Nucleus accumbens (tissue), 56 donors: ENCODE measurements around the gene SLMAP.

ENCODE experiments used
- DNase-seq, 56 donors: peaks; one replicate each; lab custom pipeline; 2025; lab: John Stamatoyannopoulos, UW

Gene SLMAP

GRCh38 chr3:57752307-57752706, 3.8 kb upstream of the SLMAP start:
- DNase-seq: no peak

DNA sequence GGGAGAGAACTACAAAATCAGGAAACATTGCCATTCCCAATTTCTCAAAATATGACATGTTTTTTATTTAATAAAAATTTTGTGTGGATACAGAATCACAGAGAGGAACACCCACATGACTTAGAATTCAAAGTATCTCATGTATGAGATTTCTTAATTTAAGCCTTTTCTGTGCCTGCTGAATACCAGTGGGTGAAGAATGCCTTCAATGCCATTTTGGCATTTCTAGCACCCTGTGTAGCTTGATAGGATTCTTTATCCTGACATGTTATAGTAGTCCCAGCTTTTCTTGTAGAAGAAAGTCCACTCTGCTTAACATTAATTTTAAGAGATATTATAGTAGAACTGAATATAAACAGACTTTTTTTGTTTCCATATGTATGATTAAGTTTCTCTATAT, 3.1 kb upstream of the SLMAP start:
- DNase-seq: no peak

DNA sequence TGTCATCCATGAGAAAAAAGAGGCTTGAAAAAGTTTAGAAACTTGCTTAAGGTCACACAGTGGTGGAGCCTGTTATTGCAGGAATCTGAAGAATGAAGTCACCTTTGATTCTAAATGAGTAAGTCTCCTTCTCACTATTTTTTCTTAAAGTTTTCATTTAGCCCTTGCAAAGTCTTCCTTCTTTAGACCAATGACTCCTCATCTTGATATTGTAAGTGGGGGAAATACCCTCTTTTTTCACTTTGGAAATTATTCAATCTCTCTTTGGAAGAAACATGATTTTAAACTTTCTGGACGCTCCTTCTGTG, 787 bp upstream of the SLMAP start:
- no peak for DNase-seq

DNA sequence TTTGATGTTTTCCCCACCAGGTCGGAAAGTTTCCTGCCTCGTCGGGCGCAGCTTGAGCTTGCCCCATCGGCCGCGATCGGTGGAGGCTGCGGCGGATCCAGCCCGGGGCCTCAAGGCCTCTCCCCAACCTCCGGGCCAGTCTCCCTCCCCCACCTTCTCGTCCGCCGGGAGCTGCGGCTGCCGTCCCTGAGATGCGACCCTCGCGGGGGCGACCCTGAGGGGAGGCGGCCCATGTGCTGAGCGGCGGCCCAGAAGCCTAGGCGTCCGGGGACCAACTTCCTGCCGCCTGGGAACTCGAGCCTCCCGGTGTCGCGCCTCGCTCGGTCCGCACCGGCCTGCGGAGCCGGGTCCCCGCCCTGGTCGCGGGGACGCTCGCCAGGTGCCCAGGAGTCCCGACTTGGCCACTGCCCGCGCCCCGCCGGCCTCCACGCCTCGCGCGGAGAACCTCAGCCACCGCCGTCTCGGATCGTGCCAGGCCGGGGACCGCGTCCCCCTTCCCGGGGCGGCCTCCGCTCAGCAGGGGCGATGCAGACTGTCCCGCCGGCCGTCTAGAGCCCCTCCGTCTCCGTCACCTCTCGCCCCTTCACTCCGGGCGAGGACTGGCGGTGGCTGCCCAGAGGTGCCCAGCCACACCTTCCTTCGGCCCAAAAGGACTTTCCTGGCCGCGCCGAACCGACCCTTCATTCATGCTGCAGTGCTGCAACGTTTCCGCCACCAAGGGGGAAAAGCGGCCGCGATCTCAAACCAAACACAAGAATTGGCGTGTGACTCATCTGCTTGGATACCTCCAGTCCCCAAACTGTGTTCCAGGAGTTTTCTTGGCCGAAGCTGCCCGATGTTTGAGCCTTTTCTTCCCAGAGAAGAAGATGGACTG, 656 bp downstream of the SLMAP start:
- DNase-seq: peak in 26 of 56 donors; percentile 6 to 57 (median 36)

GRCh38 chr3:57757642-57758297, 1.7 kb downstream of the SLMAP start:
- DNase-seq: peak in 2 of 56 donors; percentile 8 to 9

DNA sequence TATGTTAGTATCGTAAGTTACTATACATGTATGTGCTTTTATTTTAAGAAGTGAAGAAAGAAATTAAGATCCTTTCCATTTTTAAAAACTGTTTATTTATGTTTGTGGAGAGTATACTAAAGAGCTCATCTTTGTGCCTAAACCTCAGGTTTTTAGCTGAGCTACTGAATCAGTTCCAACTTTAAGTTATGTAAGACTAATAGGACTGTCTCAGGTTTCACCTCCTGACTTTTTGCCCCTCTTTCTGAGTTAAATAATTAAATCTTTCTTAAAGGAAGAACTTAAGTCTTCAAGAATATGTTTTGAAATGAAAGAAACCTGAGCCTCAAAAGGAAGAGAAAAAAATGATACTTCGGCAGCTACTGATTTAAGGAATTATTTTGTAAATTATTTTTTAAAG, 2.6 kb downstream of the SLMAP start:
- no peak for DNase-seq

DNA sequence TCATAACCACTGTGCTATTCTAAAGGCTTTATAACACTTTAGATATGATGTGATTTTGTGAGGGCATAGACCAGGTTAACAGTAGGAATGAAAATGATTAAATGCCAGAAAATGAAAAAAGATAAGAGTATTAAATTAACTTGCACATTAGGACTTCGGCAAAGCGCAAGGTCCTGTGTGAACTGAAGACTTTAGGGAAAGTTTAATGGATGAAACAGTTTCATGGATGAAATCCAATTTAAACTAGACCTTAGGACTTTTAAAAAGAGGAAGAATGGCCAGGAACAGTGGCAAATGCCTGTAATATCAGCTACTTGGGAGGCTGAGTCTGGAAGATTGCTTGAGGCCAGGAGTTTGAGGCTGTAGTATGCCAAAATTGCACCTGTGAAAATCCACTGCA, 8.7 kb downstream of the SLMAP start:
- DNase-seq: no peak

DNA sequence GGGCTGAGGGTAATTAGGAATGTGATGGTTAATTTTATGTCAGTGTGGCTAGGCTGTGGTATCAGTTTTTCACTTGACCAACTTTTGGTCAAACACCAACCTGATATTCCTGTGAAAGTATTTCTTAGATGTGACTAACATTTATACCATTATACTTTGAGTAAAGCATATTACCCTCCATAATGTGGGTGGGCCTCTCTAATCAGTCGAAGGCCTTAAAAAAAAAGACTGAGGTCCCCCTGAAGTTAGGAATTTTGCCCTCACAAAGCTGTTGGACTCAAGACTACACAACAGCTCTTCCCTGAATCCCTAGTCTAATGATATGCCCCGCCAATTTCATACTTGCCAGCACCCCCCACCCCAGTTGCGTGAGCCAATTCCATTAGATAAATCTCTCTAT, 12.5 kb downstream of the SLMAP start:
- DNase-seq: no peak

GRCh38 chr3:57770009-57770827, 14.1 kb downstream of the SLMAP start:
- DNase-seq: peak in 6 of 56 donors; percentile 0 to 23 (median 10)

GRCh38 chr3:57772251-57772650, 16.1 kb downstream of the SLMAP start:
- DNase-seq: no peak

DNA sequence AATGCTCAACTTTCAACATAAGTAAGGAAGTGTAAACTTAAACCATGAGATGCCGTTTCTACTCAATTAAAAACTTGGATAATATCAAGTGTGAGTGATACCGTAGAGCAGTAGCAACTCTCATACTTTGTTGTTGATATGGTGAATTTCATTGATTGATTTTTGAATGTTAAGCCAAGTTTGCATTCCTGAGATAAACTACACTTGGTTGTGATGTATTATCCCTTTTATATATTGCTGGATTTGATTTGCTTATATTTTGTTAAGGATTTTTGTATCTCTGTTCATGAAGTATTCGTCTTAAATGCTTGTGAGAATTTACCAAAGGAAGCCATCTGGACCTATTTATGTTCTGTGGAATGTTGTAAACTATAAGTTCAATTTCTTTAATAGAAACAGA, 21.7 kb downstream of the SLMAP start:
- DNase-seq: no peak

DNA sequence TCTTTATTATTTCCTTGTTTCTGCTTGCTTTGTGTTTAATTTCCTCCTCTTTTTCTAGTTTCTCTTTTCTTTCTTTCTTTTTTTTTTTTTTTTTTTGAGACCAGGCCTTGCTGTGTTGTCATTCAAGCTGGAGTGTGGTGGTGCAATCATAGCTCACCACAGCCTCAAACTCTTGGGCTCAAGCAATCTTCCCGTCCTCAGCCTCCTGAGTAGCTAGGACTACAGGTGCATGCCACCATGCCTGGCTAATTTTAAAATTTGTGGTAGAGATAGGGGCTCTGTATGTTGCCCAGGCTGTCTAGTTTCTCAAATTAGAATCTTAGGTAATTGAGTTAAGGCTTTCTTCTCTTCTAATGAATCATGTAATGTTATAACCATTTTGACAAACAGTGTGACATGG, 22.4 kb downstream of the SLMAP start:
- DNase-seq: no peak

GRCh38 chr3:57779666-57780065, 23.6 kb downstream of the SLMAP start:
- no peak for DNase-seq

GRCh38 chr3:57783186-57784088, 27.3 kb downstream of the SLMAP start:
- no peak for DNase-seq

DNA sequence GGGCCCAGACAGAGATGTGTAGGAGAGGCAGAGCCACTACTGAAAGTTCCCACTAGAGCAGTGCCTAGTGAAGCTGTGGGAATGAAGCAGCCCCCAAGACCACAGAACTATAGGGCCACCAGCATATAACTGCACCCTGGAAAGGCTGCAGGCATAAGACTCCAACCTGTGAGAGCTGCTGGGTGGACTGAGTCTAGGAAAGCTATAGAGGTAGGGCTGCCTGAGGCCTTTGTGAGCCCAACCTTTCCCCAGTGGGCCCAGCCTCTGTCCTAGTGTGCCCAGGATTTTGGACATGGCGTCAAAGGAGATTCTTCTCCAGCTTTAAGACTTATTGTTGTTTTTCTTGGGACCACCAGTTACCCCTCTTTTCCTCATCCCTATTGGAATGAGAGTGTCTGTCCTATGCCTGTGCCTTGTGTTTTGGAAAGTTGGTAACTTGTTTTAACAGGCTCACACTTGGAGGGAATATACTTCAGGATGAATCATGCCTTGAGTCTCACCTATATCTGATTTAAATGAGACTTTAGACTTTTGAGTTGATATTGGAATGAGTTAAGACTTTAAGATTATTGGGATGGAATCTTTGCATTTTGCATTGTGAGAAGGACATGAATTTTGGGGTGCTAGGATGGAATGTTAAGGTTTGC, 28.1 kb downstream of the SLMAP start:
- no peak for DNase-seq

DNA sequence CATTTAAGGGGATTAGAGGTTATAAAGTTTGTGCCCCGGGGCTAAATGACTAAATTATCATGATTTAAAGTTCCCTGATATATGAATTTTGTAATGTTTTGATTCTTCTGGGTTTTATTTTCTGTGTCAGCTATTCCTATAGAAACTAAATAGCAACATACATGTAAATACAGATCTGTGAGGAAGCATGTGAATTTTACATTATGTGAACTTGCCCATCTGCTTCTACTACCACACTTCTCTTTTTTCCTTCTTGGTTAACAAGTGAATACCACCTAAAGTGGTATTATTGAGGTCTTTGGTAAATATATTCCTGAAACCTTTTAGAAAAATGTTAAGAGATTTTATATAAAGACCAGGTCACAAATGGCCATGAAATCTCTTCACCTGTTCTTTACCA, 29.3 kb downstream of the SLMAP start:
- no peak for DNase-seq

DNA sequence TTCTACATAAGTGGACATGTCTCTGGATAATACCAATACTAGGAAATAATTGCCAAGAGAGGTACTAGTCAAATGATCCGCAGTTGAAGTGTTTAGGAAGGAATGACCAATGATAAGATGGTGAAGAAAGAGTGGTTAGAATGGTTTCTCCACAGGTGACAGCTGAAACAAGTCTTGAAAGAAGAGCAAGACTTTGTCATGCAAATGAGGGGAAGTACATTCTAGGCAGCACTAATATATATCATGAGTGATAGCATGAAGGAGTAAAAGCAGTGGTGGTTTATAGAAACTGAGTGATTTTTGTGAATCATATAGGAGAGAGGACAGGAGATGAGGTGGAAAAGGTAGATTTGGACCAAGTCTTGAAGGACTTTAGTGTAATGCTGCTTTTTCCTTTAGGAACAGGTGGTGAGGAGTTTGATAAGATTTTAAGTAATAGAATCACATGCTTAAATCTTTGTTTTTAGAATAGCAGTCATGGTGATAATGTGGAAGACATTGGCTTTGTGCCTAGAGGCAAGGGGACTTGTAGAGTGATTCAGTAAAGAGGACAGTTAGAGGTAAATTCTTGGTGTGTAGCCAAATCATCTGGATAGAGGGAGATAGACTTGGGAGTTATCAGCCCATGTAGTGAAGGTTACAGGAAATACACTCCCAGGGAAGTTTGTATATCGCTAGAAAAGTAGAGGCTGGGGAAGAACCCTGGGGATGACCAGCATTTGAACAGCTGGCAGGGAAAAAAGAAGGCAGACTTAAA, 31.9 kb downstream of the SLMAP start:
- no peak for DNase-seq

- DNase-seq: no peak
Observed at GRCh38 chr3:57788624-57789018, 32.5 kb downstream of the SLMAP start.

DNA sequence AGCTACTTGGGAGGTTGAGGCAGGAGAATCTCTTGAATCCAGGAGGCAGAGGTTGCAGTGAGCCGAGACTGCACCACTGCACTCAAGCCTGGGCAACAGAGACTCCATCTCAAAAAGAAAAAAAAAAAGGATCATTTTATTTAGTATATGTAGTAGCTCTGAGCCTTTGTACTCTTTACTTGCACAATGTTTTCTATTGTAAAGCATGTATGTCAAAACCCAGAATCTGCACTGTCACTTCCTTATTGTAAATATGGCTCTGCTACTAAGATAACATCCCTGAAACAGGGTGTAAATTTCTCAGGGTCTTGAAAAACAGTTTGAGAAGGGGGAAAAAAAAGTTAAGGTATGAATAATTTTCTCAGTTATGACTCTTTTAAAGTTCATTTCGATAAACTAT, 35.1 kb downstream of the SLMAP start:
- no peak for DNase-seq
